OCI-LY1 (cell line): ENCODE data around the gene GMDS.

ENCODE experiments used
- CTCF ChIP-seq: fragments of 200-600 bp; sonication (generic), shearing (Covaris generic); IDR thresholded peaks from 2 replicates; pipeline ENCODE4 v1.5.1; 2017; ENCODE audit warnings: mild to moderate bottlenecking, antibody characterized with exemption, low read length, moderate library complexity, mixed read lengths
- EZH2 ChIP-seq: fragments of 200-600 bp; sonication (generic), shearing (Covaris generic); IDR thresholded peaks from 2 replicates; pipeline ENCODE4 v1.8.0; 2017; ENCODE audit warnings: borderline replicate concordance, mixed run types, mild to moderate bottlenecking, antibody characterized with exemption, low read length, moderate library complexity, mixed read lengths

GRCh38 chr6:1608222-1609040 lies 637.0 kb downstream of the GMDS start:
- TF ChIP-seq CTCF (no peak), EZH2 (no peak)
